SK-N-MC (cell line): Measurements from ENCODE around the gene ARPC2.

Source experiments
- EZH2 ChIP-seq: fragments of 200-600 bp; sonication (generic); IDR thresholded peaks from one replicate; pipeline ENCODE4 v1.6.1; 2017; ENCODE audit warnings: antibody characterized with exemption
- FOXP2 ChIP-seq: optimal IDR thresholded peaks from 2 replicates; pipeline ENCODE3; 2011; ENCODE audit warnings: mild to moderate bottlenecking, moderate library complexity; ENCODE audit not compliant: insufficient read depth; ENCODE audit errors: extremely low read length, control extremely low read depth
- POLR2AphosphoS5 ChIP-seq: IDR thresholded peaks from 2 replicates; pipeline ENCODE4 v1.6.1; 2012; ENCODE audit warnings: mild to moderate bottlenecking, low read depth, low read length, borderline replicate concordance

DNA sequence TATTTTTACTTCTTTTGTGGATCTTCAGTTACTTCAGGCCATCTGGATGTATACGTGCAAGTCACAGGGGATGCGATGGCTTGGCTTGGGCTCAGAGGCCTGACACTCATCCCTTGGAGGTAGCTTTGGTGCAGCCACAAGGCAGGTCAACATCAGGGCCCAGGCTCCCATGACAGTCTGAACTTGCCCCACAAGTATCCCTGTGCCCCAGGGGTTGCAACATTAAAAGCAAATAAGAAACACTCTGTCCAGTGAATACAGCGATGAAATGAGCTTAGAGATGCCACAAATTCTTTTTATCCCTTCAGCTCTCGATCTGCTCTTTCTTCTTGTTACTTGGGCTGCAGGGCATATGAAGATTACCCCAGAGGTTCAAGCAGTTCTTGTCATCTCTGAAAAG is 37.2 kb upstream of the ARPC2 start:
- no peak for TF ChIP-seq POLR2AphosphoS5
- TF ChIP-seq EZH2 = no peak
- no peak for TF ChIP-seq FOXP2
